ENCODE results near the gene VAV2.

Gene VAV2

DNA sequence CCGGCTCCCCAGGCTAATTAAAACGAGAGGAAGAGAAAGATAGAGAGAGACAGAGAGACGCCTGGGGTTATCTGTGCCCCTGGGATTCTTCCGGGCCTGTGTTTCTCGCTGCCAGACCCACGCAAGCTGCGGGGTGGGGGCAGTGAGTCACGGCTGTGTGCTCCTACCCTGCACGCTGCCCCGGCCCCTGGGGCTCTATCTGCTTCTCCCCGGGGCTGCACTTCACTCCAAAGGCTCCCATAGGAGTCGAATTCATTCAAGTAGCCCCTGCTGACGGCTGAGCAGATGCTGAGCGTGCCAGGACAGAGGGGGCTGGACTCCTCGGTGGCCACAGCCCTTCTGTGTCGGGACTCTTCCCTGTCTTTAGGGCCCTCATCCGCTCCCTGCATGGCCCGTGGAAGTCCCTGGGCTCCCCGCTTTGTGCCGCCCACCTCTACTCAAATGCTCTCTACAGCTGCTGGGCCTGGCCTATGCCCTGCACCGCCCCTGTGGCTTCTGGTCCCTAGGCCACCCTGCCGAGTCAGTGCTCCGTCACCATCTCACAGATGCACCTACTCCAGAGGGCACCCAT lies 276.7 kb downstream of the VAV2 start:
- no peak for DNase-seq

DNA sequence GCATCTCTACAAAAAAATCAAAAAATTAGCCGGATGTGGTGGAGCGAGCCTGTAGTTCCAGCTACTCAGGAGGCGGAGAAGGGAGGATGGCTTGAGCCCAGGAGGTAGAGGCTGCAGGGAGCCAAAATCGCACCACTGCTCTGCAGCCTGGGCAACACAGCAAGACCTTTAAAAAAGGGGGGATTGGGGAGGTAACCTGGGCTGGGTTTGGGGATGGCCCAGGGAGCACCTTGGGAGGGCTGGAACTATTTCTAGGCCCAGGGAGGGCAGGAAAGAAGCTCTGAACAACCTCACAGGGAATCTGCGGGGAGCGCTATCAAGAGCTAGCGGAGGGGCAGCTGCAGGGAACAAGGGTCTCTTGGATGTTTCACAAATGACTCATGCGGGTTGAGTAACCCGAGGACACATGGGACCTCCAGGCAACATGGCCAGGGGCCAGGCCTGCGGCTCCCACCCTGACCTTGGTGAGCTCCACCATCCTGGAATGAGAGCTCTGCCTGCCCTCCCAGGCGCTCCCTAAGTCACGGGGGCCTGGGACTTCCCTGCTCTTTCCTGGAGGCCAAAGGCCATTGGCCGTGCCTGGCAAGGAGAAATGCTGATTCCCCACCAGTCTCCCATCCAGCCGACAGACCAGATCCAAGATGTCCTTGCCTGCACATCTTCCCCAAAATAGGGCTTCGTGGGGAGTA lies 277.4 kb downstream of the VAV2 start:
- no peak for DNase-seq

DNA sequence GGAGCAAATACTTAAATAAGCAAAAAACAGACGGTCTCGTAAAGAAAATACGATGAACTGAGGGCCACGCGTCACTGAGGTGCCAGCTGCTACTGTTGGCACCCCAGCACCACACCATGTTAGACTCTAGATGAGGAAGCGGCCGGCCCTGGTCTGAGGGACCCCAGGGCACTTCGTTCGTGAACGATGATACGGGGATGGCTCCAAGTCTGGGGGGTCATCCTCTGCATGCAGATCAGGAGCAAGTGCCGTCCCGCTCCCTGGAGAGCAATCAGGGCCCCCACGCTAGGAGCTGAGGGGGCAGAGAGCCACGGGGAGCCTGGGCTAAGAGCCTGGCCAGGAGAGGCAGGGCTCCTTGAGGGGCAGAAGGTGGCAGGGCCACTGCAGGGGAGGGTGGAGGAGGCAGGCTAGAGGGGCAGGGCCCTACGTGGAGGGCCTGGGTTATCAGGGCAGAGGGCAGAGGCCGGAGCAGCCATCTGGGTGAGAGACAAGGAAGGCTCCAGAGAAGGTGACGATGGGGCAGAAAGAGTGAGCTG lies 278.1 kb downstream of the VAV2 start:
- DNase-seq, result no peak

DNA sequence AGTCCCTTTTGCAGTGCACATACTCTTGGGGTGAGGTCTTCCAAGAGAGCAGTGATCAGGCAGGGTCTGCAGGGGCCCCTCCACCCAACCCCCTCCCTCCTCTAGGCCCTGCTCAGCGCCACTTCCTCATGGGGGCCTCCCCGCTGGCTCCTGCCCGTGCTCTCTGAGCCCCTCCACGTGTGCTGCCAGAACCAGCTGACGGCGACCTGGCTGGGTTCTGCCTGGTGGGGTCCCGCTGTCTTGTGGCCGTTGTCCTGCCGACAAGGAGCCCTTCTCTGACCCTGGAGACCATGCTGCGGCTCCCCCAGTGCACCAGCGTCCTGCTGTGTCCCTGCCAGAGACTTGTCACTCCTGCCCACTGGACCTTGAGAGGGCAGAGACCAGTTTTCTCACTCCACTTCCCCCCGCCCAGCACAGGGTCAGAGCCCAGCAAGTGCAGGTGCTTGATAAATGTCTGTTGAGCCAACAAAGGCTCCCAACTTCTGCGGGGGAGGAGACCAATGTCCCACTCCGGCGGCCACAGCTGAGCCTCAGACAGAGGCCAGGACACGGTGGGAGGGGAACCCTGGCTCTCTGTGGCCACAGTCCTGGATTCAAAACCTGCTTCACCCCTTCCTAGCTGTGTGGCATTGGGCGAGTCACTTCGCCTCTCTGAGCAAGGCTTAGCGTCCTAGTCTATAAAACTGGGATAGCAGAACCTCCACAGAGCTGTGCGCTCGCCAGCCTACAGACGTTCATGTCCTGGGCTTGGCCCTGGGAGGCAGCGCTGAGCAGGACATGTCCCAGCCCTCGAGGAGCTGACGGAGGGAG lies 278.8 kb downstream of the VAV2 start:
- no peak for DNase-seq

DNA sequence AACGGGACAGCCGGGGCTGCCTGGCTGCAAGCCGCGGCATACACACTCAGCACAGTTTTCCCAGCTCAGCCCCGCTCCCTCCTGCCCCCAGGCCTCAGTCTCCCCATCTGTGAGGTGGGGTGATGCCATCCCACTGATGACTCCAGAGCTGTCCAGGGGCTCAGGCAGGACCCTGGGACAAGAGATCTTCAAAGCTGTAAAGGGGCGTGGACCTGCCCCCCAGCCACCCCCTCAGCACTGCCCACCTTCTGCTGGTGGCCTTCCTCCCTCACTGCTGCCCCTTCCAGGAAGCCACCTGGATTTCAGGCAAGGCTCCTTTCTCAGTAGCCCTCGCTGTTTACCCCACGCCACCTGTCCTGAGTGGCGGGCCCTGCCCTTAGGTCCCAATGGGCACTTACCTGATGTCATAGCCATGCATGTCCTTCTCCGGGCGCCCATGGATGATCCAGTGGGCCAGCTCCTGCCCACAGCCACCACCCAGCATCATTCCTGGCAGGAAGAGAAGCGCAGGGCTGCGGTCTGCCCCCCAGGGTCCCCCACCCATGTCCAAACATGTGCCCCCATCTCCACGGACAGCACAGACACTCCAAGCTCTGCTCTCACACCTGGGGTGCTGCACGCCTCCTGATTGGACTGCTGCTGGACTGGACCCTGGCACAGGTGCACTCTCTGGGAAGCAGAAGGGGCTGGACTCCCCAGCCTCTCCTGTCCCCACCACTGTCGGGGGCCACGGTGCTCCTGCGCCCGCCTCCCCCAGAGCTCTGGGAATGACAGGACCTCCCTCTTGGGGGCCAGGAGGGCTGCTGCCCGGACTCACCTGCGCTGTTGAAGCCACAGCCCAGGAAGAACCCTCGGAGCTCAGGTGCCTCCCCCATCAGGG lies 279.7 kb downstream of the VAV2 start:
- DNase-seq, result no peak

All from HCEC 1CT (cell line).